HG03039 (cell line): ENCODE results near the gene ACAD11.

Experiments used
- ATAC-seq: cut with Tn5 transposase; IDR thresholded peaks from one replicate; pipeline ENCODE4 v1.9.1; 2021; ENCODE audit warnings: mild to moderate bottlenecking, moderate library complexity; ENCODE audit not compliant: unreplicated experiment

ACAD11 gene

GRCh38 chr3:132513057-132513456, 146.6 kb downstream of the ACAD11 start:
- no peak for ATAC-seq

- no peak for ATAC-seq
These were observed 150.1 kb downstream of the ACAD11 start for GRCh38 chr3:132509506-132509905.

- no peak for ATAC-seq
These were observed 150.5 kb downstream of the ACAD11 start for GRCh38 chr3:132509096-132509495.
